A549 (cell line): ENCODE data around the gene NLRC3.

ENCODE experiments used
- JUNB ChIP-seq: fragments of >200 bp; sonication (Bioruptor Twin); formaldehyde crosslinking; IDR thresholded peaks from 2 replicates; pipeline ENCODE4 v1.6.1; 2016
- POLR2A ChIP-seq: IDR thresholded peaks from 2 replicates; pipeline ENCODE4 v1.6.1; 2012; ENCODE audit warnings: mild to moderate bottlenecking, low read length
- TP53 ChIP-seq: fragments of 250-450 bp; sonication (Bioruptor Pico); IDR thresholded peaks from 2 replicates; pipeline ENCODE4 v1.5.0; 2021; ENCODE audit warnings: mild to moderate bottlenecking, moderate library complexity
- TF ChIP-seq, protein P1 (sequence below): IDR thresholded peaks from 2 replicates; pipeline ENCODE4 v1.6.1; 2012; ENCODE audit warnings: low read depth, borderline replicate concordance
- TF ChIP-seq, protein P2 (sequence below): fragments of >200 bp; sonication (Bioruptor Twin); formaldehyde crosslinking; IDR thresholded peaks from 3 replicates; pipeline ENCODE4 v1.5.1; 2016
- TF ChIP-seq, protein P3 (sequence below): fragments of 200-600 bp; sonication (generic); IDR thresholded peaks from 2 replicates; pipeline ENCODE4 v1.6.1; 2016; ENCODE audit warnings: antibody characterized with exemption, mild to moderate bottlenecking, moderate library complexity

DNA sequence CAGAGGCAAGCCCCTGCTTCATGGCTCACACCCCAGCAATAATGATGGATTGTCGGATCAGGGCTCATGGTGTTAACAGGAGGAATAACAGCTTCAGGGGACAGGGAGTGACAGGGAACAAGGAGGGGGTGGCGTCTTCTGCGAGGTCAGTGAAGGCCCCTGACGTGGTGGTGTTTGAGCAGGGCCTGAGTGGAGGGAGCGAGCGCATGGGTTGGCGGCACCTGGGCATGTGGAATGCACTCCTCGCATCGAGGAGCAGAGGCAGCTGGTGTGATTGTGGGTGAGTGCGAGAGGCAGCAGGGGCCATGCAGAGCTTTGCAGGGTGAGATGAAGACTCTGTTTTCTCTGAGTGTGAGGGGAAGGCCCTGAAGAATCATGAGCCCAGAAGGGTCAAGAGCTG lies 43.1 kb downstream of the NLRC3 start:
- TF ChIP-seq, protein P1, sequence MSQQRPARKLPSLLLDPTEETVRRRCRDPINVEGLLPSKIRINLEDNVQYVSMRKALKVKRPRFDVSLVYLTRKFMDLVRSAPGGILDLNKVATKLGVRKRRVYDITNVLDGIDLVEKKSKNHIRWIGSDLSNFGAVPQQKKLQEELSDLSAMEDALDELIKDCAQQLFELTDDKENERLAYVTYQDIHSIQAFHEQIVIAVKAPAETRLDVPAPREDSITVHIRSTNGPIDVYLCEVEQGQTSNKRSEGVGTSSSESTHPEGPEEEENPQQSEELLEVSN: no peak
- TF ChIP-seq, protein P2, sequence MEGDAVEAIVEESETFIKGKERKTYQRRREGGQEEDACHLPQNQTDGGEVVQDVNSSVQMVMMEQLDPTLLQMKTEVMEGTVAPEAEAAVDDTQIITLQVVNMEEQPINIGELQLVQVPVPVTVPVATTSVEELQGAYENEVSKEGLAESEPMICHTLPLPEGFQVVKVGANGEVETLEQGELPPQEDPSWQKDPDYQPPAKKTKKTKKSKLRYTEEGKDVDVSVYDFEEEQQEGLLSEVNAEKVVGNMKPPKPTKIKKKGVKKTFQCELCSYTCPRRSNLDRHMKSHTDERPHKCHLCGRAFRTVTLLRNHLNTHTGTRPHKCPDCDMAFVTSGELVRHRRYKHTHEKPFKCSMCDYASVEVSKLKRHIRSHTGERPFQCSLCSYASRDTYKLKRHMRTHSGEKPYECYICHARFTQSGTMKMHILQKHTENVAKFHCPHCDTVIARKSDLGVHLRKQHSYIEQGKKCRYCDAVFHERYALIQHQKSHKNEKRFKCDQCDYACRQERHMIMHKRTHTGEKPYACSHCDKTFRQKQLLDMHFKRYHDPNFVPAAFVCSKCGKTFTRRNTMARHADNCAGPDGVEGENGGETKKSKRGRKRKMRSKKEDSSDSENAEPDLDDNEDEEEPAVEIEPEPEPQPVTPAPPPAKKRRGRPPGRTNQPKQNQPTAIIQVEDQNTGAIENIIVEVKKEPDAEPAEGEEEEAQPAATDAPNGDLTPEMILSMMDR: no peak
- TF ChIP-seq JUNB (no peak), POLR2A (no peak), TP53 (no peak)
- TF ChIP-seq, protein P3, sequence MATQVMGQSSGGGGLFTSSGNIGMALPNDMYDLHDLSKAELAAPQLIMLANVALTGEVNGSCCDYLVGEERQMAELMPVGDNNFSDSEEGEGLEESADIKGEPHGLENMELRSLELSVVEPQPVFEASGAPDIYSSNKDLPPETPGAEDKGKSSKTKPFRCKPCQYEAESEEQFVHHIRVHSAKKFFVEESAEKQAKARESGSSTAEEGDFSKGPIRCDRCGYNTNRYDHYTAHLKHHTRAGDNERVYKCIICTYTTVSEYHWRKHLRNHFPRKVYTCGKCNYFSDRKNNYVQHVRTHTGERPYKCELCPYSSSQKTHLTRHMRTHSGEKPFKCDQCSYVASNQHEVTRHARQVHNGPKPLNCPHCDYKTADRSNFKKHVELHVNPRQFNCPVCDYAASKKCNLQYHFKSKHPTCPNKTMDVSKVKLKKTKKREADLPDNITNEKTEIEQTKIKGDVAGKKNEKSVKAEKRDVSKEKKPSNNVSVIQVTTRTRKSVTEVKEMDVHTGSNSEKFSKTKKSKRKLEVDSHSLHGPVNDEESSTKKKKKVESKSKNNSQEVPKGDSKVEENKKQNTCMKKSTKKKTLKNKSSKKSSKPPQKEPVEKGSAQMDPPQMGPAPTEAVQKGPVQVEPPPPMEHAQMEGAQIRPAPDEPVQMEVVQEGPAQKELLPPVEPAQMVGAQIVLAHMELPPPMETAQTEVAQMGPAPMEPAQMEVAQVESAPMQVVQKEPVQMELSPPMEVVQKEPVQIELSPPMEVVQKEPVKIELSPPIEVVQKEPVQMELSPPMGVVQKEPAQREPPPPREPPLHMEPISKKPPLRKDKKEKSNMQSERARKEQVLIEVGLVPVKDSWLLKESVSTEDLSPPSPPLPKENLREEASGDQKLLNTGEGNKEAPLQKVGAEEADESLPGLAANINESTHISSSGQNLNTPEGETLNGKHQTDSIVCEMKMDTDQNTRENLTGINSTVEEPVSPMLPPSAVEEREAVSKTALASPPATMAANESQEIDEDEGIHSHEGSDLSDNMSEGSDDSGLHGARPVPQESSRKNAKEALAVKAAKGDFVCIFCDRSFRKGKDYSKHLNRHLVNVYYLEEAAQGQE: no peak
